OCI-LY1 (cell line): ENCODE results near the gene SLC15A1.

ENCODE experiments used
- H2AFZ ChIP-seq: fragments of 200-600 bp; sonication (generic), shearing (Covaris generic); 2 replicates; pipeline ENCODE4 v1.6.0; 2014; ENCODE audit warnings: antibody characterized with exemption, mild to moderate bottlenecking, low read length
- H3F3A ChIP-seq: fragments of 200-600 bp; sonication (generic), shearing (Covaris generic); 2 replicates; pipeline ENCODE4 v1.6.0; 2014; ENCODE audit warnings: mild to moderate bottlenecking, antibody characterized with exemption, low read length, moderate library complexity; ENCODE audit not compliant: insufficient read depth
- H3K27ac ChIP-seq: fragments of 200-600 bp; sonication (generic); 2 replicates; pipeline ENCODE4 v1.5.1; 2014; ENCODE audit warnings: low read length, mixed run types, mild to moderate bottlenecking, low read depth; ENCODE audit not compliant: poor library complexity, severe bottlenecking
- H3K27me3 ChIP-seq: fragments of 200-600 bp; sonication (generic); 2 replicates; pipeline ENCODE4 v1.6.0; 2014; ENCODE audit warnings: antibody characterized with exemption, mild to moderate bottlenecking, low read length, moderate library complexity; ENCODE audit not compliant: insufficient read depth
- H3K36me3 ChIP-seq: fragments of 200-600 bp; sonication (generic); 2 replicates; pipeline ENCODE4 v1.6.1; 2014; ENCODE audit warnings: mild to moderate bottlenecking, antibody characterized with exemption, low read length, moderate library complexity, mixed read lengths; ENCODE audit not compliant: insufficient read depth
- H3K4me1 ChIP-seq: fragments of 200-600 bp; sonication (generic); 2 replicates; pipeline ENCODE4 v1.5.1; 2014; ENCODE audit warnings: mild to moderate bottlenecking, low read length, moderate library complexity; ENCODE audit not compliant: insufficient read depth, severe bottlenecking
- H3K4me2 ChIP-seq: fragments of 200-600 bp; sonication (generic), shearing (Covaris generic); 2 replicates; pipeline ENCODE4 v1.6.1; 2014; ENCODE audit warnings: low read length
- H3K4me3 ChIP-seq: fragments of 200-600 bp; sonication (generic); 2 replicates; pipeline ENCODE4 v1.5.1; 2014; ENCODE audit warnings: low read length, low read depth, mild to moderate bottlenecking, mixed read lengths; ENCODE audit not compliant: poor library complexity, severe bottlenecking
- H3K79me2 ChIP-seq: fragments of 200-600 bp; shearing (Covaris generic); 2 replicates; pipeline ENCODE4 v1.6.1; 2016; ENCODE audit warnings: mixed run types, low read length, mixed read lengths; ENCODE audit not compliant: insufficient read depth
- H3K9ac ChIP-seq: fragments of 200-600 bp; sonication (generic), shearing (Covaris generic); 2 replicates; pipeline ENCODE4 v1.6.1; 2014; ENCODE audit warnings: mild to moderate bottlenecking, low read length, mixed read lengths
- H3K9me2 ChIP-seq: fragments of 200-600 bp; sonication (generic), shearing (Covaris generic); 2 replicates; pipeline ENCODE4 v1.6.1; 2014; ENCODE audit warnings: low read depth, mild to moderate bottlenecking, low read length, mixed read lengths
- H3K9me3 ChIP-seq: fragments of 200-600 bp; shearing (Covaris generic); 2 replicates; pipeline ENCODE4 v1.6.1; 2014; ENCODE audit warnings: low read length, mixed read lengths
- H4K20me1 ChIP-seq: fragments of 200-600 bp; sonication (generic), shearing (Covaris generic); 2 replicates; pipeline ENCODE4 v1.6.0; 2016; ENCODE audit warnings: mild to moderate bottlenecking, low read length; ENCODE audit not compliant: insufficient read depth
- CTCF ChIP-seq: fragments of 200-600 bp; sonication (generic), shearing (Covaris generic); IDR thresholded peaks from 2 replicates; pipeline ENCODE4 v1.5.1; 2017; ENCODE audit warnings: mild to moderate bottlenecking, antibody characterized with exemption, low read length, moderate library complexity, mixed read lengths
- EZH2 ChIP-seq: fragments of 200-600 bp; sonication (generic), shearing (Covaris generic); IDR thresholded peaks from 2 replicates; pipeline ENCODE4 v1.8.0; 2017; ENCODE audit warnings: borderline replicate concordance, mixed run types, mild to moderate bottlenecking, antibody characterized with exemption, low read length, moderate library complexity, mixed read lengths

The SLC15A1 gene

DNA sequence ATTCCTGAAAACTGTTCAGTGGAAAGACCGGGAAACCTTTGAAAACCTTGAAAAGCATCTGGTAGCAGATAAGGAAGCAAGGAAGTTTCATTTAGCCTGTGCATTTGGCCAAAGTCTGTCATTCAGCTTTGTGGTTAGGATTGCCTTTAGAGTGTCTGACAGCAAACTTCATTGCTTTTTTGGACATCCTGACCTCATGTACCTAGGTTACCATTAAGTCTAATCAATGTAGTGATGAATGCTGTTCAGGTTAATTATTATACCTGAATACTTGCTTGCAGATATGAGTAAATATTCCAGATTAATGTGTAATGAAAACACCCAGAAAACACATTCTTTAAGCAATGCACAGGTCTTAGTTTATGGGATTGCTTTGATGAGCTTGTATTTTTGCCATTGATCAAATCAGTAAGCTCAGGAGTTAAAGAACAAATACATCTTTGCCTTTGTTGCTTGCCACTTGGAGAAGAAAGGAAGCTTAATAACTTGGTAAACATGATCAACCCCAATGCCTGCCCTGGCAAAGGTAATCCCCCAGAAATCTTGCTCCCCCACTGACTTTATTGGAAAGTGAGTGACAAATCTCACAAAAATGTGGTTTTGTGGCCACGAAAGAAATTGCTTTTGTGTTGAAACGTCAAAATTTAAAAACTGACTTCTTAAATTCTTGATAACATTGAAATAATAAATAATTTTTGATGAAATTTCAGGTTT is 87.4 kb downstream of the SLC15A1 start:
- no peak overlapping the region for H3K4me2 ChIP-seq
- H3K27me3 ChIP-seq: no peaks in the 10 kb centered on the region
- no peaks in the 10 kb centered on the region for H3K9me3 ChIP-seq
- no peaks in the 10 kb centered on the region for H3K9me2 ChIP-seq
- H3K9ac ChIP-seq: no peak overlapping the region
- H2AFZ ChIP-seq: no peak overlapping the region
- no peak overlapping the region for H3K4me3 ChIP-seq
- H3K36me3 ChIP-seq: no peaks in the 10 kb centered on the region
- no peaks in the 10 kb centered on the region for H3F3A ChIP-seq
- no peak overlapping the region for H3K27ac ChIP-seq
- TF ChIP-seq EZH2: no peak
- TF ChIP-seq CTCF: no peak
- no peaks in the 10 kb centered on the region for H3K4me1 ChIP-seq
- no peaks in the 10 kb centered on the region for H3K79me2 ChIP-seq
- H4K20me1 ChIP-seq: no peaks in the 10 kb centered on the region

DNA sequence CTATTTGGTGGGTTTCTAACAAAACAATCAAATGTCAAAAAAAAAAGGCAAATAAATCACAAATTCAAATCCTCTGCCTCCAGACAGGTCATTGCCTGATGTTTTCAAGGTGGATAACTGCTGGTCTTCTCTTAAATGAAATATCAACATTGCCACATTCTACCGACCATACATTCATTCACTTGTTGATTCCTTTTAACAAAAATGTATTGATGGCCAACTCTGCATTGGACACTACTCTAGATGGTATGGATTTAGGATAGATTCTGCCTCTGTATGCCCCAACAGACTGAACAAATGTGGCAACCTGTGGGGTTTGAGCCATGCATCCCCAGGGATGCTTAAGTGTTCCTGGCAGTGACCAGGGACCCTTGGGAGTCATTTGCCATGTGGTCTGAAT is 88.0 kb downstream of the SLC15A1 start:
- Histone ChIP-seq H3K79me2 (no peaks in the 10 kb centered on the region), H3K27me3 (no peaks in the 10 kb centered on the region), H3F3A (no peaks in the 10 kb centered on the region), H3K36me3 (no peaks in the 10 kb centered on the region), H3K9me3 (no peaks in the 10 kb centered on the region), H3K9me2 (no peaks in the 10 kb centered on the region), H4K20me1 (no peaks in the 10 kb centered on the region), H3K4me1 (no peaks in the 10 kb centered on the region), H3K4me2 (no peak overlapping the region), H2AFZ (no peak overlapping the region), H3K27ac (no peak overlapping the region), H3K9ac (no peak overlapping the region), H3K4me3 (no peak overlapping the region)
- no peak for TF ChIP-seq EZH2
- no peak for TF ChIP-seq CTCF

GRCh38 chr13:98664047-98664446 is 88.4 kb downstream of the SLC15A1 start:
- no peaks in the 10 kb centered on the region for H3K36me3 ChIP-seq
- H3K27me3 ChIP-seq: no peaks in the 10 kb centered on the region
- H3K9ac ChIP-seq: no peak overlapping the region
- no peak overlapping the region for H2AFZ ChIP-seq
- no peaks in the 10 kb centered on the region for H3K79me2 ChIP-seq
- H3K4me1 ChIP-seq: no peaks in the 10 kb centered on the region
- H3K4me2 ChIP-seq: no peak overlapping the region
- no peak overlapping the region for H3K4me3 ChIP-seq
- no peaks in the 10 kb centered on the region for H3K9me2 ChIP-seq
- H4K20me1 ChIP-seq: no peaks in the 10 kb centered on the region
- TF ChIP-seq EZH2 (no peak), CTCF (no peak)
- H3K27ac ChIP-seq: no peak overlapping the region
- H3K9me3 ChIP-seq: no peaks in the 10 kb centered on the region
- no peaks in the 10 kb centered on the region for H3F3A ChIP-seq
